Activated CD8-positive, alpha-beta memory T cell treated with anti-CD3 and anti-CD28 coated beads, Interleukin-2, amount 50 U/mL, for 1 hour (primary cell): ENCODE results near the gene SCAI.
A peak's percentile ranks its signal among the peaks of the same experiment; 100 is the strongest.
"Not testable (repeated sequence)": the region's sequence is repeated elsewhere in the genome, so short reads cannot be mapped to it uniquely, and the experiment has no call there.

Source experiments
- DNase-seq: peaks from one replicate; pipeline ENCODE4 v3.0.0-alpha.2; 2020; ENCODE audit errors: extremely low read depth

SCAI gene

GRCh38 chr9:125143377-125144090 lies at the start of gene SCAI:
SCAI (minus strand) TSS chr9:125143528; CDS start chr9:125143437, 91 bp downstream.
- peak; percentile 96 for DNase-seq

DNA sequence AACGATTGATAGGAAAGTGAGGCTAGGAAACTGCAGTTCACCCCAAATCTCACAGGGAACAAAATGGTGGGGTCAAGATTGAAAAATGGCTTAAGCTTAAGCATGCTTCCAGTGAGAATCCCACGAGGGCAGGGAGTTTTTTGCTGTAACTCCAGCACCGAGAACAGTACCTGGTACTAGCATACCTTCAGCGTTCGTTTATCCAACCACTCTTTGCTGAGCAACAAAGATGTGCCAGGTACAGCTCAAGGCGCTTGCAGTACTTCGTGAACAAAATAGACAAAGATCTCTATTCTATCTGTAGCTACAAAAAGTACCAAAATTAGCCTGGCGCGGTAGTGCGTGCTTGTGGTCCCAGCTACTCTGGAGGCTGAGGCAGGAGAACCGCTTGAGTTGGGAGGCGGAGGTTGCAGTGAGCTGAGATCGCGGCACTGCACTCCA lies 47.1 kb upstream of the SCAI start:
- DNase-seq: no peak

DNA sequence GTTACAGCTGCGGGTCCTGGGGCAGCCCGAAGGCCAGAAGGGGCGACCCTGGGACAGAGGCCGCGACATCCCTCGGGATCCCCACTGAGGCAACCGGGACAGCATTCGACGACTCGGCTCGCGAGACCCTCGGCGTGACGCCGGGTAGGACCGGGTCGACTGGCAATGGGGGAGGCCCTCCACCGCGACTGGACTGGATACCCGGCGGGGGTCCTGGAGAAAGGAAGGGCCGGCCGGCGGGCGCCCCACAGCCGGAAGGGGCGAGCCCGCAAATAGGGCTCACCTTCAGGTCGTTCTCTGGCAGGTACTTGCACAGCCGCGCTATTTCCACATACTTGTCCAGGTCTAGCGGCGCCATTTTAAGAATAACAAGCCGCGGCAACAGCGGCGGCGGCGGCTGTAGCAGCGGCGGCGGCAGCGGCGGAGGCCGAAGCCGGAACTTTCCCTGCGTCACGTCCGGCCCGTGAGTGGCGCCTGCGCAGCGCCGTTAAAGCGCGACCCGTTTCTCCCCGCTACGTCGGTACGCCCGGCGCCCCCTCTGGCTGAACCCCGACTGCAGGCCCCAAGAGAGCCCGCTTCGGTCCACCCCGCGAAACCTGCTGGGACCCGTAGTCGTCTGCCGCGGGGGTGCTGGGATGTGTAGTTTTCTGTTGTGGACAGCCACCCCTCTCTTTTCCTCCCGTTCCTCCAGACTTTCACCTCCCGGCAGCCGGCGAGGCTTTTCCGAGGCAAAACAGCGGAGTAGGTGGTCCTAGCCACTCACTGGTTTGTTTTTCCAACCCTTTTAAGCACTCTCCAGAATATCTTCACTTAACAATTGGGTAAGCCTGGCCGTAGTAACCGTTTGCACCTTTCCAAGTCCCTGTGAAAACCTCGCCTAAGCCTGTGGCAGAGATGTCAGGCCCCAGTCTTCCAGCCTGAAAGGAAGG lies 46.3 kb upstream of the SCAI start, which contains the start of gene PPP6C:
Gene PPP6C, minus strand, starts transcription at position 443 of the 929 bp plus-strand sequence. Its CDS starts 85 bp downstream, at position 358.
- DNase-seq: peak; percentile 89

DNA sequence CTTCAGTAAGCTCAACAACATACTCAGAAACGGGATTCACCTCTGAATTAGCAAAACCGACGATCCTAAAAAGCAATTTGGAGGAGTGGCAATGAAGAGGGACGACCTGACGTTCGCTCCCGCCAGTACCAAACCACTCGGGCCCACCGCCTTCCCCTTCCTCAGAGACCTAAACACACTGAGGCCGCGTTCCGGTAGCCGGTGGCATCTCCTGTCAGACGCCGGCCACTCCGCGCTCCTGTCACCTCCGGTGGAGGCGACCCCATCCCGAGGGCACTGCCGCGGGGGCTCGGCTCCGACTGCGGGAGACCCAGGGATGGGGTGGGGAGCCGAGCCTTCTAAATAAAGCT lies 45.7 kb upstream of the SCAI start:
- DNase-seq: no peak

GRCh38 chr9:125183561-125183960 lies 40.2 kb upstream of the SCAI start:
- no peak for DNase-seq

GRCh38 chr9:125183054-125183453 lies 39.7 kb upstream of the SCAI start:
- no peak for DNase-seq

DNA sequence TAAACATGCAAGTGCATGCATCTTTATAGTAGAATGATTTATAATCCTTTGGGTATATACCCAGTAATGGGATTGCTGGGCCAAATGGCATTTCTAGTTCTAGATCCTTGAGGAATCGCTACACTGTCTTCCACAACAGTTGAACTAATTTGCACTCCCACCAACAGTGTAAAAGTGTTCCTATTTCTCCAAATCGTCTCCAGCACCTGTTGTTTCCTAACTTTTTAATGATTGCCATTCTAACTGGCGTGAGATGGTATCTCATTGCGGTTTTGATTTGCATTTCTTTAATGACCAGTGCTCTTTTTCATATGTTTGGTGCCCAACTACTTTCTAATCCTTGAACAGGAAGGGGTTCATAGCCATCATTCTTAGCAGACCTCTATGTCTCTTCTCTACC lies 38.4 kb upstream of the SCAI start:
- not testable (repeated sequence) for DNase-seq

DNA sequence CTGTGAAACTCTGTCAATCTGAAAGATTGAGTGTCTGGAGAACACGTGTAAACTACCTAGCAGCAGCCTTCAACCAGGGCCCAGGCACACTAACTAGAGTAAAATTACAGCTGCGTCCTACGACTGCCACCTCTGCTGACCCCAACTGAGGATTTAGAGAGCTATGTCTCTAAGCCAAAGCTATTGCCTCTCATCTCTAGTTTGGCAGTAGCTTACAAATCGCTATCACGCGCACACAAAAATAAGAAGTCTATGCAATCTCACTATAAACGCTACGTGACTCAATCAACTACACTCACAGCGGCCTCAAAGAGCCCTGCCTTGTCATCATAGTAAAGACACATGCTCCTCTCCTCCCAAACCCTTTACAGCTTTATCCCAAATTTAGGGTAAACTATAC lies 37.5 kb upstream of the SCAI start:
- DNase-seq: no peak

DNA sequence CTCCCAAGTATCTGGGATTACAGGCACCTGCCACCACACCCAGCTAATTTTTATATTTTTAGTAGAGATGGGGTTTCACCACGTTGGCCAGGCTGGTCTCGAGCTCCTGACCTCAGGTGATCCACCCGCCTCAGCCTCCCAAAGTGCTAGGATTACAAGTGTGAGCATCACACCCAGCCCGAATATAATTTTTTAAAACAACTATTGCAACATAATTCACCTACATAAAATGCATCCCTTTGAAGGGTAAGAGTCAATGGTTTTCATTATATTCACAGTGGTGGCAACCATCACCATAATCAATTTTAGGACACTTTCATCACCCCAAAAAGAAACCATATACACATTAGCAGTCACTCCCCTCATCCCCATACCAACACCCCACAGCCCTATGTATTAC lies 36.4 kb upstream of the SCAI start:
- not testable (repeated sequence) for DNase-seq

GRCh38 chr9:125177888-125178287 lies 34.6 kb upstream of the SCAI start:
- no peak for DNase-seq

DNA sequence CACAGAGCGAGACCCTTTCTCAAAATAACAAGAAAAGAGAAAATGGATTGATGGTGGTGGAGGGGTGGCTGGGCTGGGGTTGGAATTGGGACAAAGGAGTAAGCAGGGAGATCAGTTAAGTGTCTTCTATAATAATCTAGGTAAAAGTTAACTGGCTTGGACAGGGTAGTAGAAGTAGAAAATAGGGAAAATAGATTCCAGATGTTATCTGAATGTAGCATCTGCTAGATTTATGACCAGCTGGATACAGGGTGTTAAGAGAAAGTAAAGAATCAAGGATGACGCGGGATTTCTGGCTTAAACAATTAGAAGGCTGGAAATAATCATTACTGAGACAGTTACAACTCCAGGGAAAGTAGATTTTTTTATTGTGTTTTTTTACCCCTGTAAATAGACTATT lies 33.3 kb upstream of the SCAI start:
- no peak for DNase-seq

DNA sequence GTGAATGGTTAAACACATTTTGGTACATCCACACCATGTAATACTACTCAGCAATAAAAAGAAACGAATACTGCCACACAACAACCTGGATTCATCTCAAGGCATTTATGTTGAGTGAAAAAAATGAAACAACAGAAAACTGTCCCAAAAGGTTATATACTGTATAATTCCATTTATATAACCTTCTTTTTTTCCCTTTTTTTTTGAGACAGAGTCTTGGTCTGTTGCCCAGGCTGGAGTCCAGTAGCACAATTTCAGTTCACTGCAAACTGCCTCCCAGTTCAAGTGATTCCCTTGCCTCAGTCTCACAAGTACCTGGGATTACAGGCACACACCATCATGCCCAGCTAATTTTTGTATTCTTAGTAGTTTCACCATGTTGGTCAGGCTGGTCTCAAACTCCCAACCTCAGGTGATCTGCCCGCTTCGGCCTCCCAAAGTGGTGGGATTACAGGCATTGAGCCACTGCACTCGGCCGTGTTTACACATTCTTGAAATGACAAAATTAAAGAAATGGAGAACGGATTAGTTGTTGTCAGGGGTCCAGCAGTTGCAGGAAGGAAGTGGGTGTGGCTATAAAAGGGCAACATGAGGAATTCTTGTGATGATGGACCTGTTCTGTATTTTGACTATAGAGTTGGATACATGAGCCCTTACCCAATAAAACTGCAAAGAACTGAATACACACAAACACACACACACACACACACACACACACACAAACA lies 28.9 kb upstream of the SCAI start:
- no peak for DNase-seq

DNA sequence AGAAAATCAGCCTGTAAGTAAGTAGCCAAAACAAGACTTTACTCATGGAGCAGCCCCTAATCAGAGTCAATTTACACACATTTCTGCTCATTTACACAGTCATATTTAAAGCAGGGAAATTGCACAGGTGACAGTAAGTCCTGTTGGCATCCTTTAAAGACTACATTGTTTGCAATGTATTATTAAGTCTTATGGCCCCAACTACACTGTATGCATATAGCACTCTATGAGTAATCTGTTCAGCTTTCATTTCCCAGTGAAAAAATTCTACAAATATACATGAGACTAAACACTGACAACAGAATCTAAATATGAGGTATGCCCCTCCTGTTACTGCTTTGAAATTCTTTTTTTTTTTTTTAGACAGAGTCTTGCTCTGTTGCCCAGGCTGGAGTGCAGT lies 26.6 kb upstream of the SCAI start:
- DNase-seq: no peak

DNA sequence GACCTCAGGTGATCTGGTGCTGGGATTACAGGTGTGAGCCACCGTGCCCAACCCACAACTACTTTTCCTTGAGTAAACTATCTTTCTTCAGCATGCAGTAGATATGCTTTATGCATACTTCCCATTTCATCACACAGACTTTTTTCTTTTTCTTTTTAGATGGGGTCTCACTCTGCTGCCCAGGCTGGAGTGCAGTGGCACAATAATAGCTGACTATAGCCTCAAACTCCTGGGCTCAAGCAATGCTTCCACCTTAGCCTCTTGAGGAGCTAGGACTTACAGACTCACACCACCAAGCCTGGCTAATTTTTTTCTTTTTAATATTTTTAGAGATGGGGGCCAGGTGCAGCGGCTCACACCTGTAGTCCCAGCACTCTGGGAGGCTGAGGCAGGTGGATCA lies 23.4 kb upstream of the SCAI start:
- DNase-seq: no peak

DNA sequence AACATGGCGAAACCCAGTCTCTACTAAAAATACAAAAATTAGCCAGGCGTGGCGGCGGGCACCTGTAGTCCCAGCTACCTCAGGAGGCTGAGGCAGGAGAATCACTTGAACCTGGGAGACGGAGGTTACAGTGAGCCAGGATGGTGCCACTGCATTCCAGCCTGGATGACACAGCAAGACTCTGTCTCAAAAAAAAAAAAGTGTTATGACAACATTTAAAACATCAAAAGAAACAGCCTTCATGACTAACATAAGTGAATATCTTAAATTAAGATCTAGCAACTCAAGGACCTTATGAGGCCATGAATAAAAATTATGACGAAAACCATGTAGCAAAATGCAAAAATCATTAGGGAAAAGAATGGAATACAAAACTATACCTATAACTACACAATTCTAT lies 19.6 kb upstream of the SCAI start:
- DNase-seq: not testable (repeated sequence)

- DNase-seq: no peak
These were observed 18.1 kb upstream of the SCAI start for GRCh38 chr9:125161284-125161918.

- no peak for DNase-seq
These were observed 17.4 kb upstream of the SCAI start for GRCh38 chr9:125160750-125161149.

DNA sequence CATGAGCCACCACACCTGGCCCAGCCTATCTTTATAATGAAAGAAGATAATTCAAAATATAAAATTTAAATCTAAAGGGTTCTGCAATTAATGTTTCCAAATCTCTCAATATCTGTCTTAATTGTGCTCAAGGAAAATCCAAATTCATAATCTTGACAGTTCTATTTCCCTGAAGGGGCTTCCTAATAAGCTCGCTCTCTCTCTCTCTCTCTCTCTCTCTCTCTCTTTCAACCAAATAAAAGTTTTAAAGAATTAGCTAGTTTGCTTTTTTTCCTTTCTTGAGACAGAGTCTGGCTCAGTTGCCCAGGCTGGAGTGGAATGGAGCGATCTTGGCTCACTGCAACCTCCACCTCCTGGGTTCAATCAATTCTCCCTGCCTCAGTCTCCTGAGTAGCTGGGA lies 13.2 kb upstream of the SCAI start:
- DNase-seq: no peak

- DNase-seq: no peak
These were observed 10.5 kb upstream of the SCAI start for GRCh38 chr9:125153712-125154367.

DNA sequence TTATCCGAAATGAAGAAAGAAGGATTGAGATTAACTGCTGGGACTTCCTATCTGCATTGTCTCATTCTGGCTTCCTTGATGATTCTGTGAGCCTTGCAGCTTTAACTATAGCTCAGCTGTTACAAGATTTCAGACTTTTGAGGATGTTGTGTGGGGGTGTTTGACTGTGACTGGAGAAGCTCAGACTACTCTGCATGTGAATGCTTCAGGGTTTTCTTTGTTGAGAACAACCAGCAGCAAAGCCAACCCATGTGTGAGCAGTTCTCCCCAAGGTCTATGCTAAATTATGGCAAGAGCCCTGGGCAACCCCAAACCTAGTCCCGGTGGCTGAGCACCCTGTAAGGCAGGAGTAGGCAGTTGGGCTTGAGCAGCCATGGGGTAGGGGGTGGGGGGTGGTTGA lies 8.4 kb upstream of the SCAI start:
- no peak for DNase-seq
